WTC11 (cell line): ENCODE measurements around the gene KRTAP5-11. TPM values are rescaled to one million over a fixed set of nuclear protein-coding genes. Genes with fewer than 3 reads are reported as not detected.
"Not testable (repeated sequence)": the region's sequence is repeated elsewhere in the genome, so short reads cannot be mapped to it uniquely, and the experiment has no call there.

Source experiments
- ATAC-seq: fragments of 200-7000 bp; cut with Tn5 transposase; 2 replicates; pipeline ENCODE4 v1.10.0; 2021; ENCODE audit warnings: mild to moderate bottlenecking, moderate library complexity
- CTCF ChIA-PET: fragments of 300-600 bp; sonication (Branson Sonifier 250); formaldehyde crosslinking; loops from one replicate; lab custom pipeline; 2021; ENCODE audit warnings: antibody characterized with exemption; lab: Charles Lee
- POLR2A ChIA-PET: fragments of 350-600 bp; sonication (Branson Sonifier 250); formaldehyde crosslinking; loops from one replicate; lab custom pipeline; 2021; ENCODE audit warnings: antibody characterized with exemption; lab: Charles Lee
- DNase-seq: peaks from one replicate; pipeline ENCODE4 v3.0.0; 2021; ENCODE audit warnings: low spot score
- H3K27ac Mint-ChIP-seq: 2 replicates; pipeline ENCODE4 v1.8.0; 2021; ENCODE audit warnings: mixed read lengths
- H3K27me3 Mint-ChIP-seq: 2 replicates; pipeline ENCODE4 v1.8.0; 2021; ENCODE audit warnings: low read depth, mild to moderate bottlenecking, moderate library complexity, mixed read lengths
- H3K36me3 Mint-ChIP-seq: 2 replicates; pipeline ENCODE4 v1.8.0; 2021; ENCODE audit warnings: mixed read lengths
- H3K4me1 Mint-ChIP-seq: 2 replicates; pipeline ENCODE4 v1.8.0; 2022; ENCODE audit warnings: mixed read lengths
- H3K4me3 Mint-ChIP-seq: 2 replicates; pipeline ENCODE4 v1.8.0; 2021; ENCODE audit warnings: mild to moderate bottlenecking, moderate library complexity, mixed read lengths
- H3K9me3 Mint-ChIP-seq: 2 replicates; pipeline ENCODE4 v1.8.0; 2021; ENCODE audit warnings: mixed read lengths
- AR ChIP-seq: fragments of 250-450 bp; sonication (Bioruptor Pico); IDR thresholded peaks from 2 replicates; pipeline ENCODE4 v1.9.0; 2021; ENCODE audit warnings: mild to moderate bottlenecking
- CTCF ChIP-seq: fragments of 200-600 bp; IDR thresholded peaks from 2 replicates; pipeline ENCODE4 v1.8.0; 2022; ENCODE audit warnings: antibody characterized with exemption
- E2F5 ChIP-seq: sonication (generic); formaldehyde crosslinking; IDR thresholded peaks from 2 replicates; pipeline ENCODE4 v1.8.1; 2022; ENCODE audit warnings: mild to moderate bottlenecking, moderate library complexity, missing genetic modification reagents
- ETV6 ChIP-seq: sonication (generic); formaldehyde crosslinking; IDR thresholded peaks from 2 replicates; pipeline ENCODE4 v1.8.1; 2022; ENCODE audit warnings: mild to moderate bottlenecking, missing genetic modification reagents
- FOXP1 ChIP-seq: sonication (generic); formaldehyde crosslinking; IDR thresholded peaks from 2 replicates; pipeline ENCODE4 v1.8.0; 2022; ENCODE audit warnings: missing genetic modification reagents, mild to moderate bottlenecking, moderate library complexity, borderline replicate concordance
- GABPB1 ChIP-seq: sonication (generic); formaldehyde crosslinking; IDR thresholded peaks from 2 replicates; pipeline ENCODE4 v1.8.1; 2023; ENCODE audit warnings: mild to moderate bottlenecking, missing genetic modification reagents
- MAX ChIP-seq: sonication (generic); formaldehyde crosslinking; IDR thresholded peaks from 2 replicates; pipeline ENCODE4 v1.8.0; 2022; ENCODE audit warnings: mild to moderate bottlenecking, missing genetic modification reagents
- MXD4 ChIP-seq: fragments of 250-450 bp; sonication (Bioruptor Pico); IDR thresholded peaks from 2 replicates; pipeline ENCODE4 v1.8.0; 2021; ENCODE audit warnings: mild to moderate bottlenecking, moderate library complexity, borderline replicate concordance
- PRDM15 ChIP-seq: sonication (generic); formaldehyde crosslinking; IDR thresholded peaks from 2 replicates; pipeline ENCODE4 v1.8.0; 2022; ENCODE audit warnings: missing genetic modification reagents
- TEAD1 ChIP-seq: sonication (generic); formaldehyde crosslinking; IDR thresholded peaks from 2 replicates; pipeline ENCODE4 v1.8.0; 2022; ENCODE audit warnings: mild to moderate bottlenecking, missing genetic modification reagents
- USF1 ChIP-seq: sonication (generic); formaldehyde crosslinking; IDR thresholded peaks from 2 replicates; pipeline ENCODE4 v1.8.0; 2022; ENCODE audit warnings: mild to moderate bottlenecking, missing genetic modification reagents
- ZBTB21 ChIP-seq: sonication (generic); formaldehyde crosslinking; IDR thresholded peaks from 2 replicates; pipeline ENCODE4 v1.8.1; 2023; ENCODE audit warnings: mild to moderate bottlenecking, missing genetic modification reagents, borderline replicate concordance
- ZNF138 ChIP-seq: sonication (generic); formaldehyde crosslinking; conservative IDR thresholded peaks from 2 replicates; pipeline ENCODE4 v1.8.1; 2022; ENCODE audit warnings: mild to moderate bottlenecking, moderate library complexity, missing genetic modification reagents
- total RNA-seq: library from RNA; stranded (reverse); gene quantifications from 3 replicates; pipeline ENCODE4 v1.2.3, GENCODE V29; 2021

Gene KRTAP5-11
- total RNA-seq, 1 experiment from 2014 or later, result not detected

GRCh38 chr11:71581826-71582225 is 849 bp downstream of the KRTAP5-11 start:
- no peaks in the 10 kb centered on the region for H3K9me3 Mint-ChIP-seq

GRCh38 chr11:71580057-71581003 is 2.3 kb downstream of the KRTAP5-11 start:
- H3K4me1 Mint-ChIP-seq, result peaks cover 32% of the 10 kb centered on the region
- no peaks in the 10 kb centered on the region for H3K9me3 Mint-ChIP-seq
- H3K4me3 Mint-ChIP-seq, result no peak overlapping the region
- ATAC-seq (peak; percentile 72), DNase-seq (peak; percentile 63)
- POLR2A ChIA-PET, result no interaction called here
- H3K27ac Mint-ChIP-seq, result no peak overlapping the region
- TF ChIP-seq ETV6 (CRISPR knock-in tag), result 0 out of 2 replicates have a peak, but pooled peaks have one; percentile 51
- no peak for TF ChIP-seq PRDM15
- peak; percentile 57 for TF ChIP-seq CTCF
- peak; percentile 89 for TF ChIP-seq MAX
- no peaks in the 10 kb centered on the region for H3K36me3 Mint-ChIP-seq
- peaks cover 23% of the 10 kb centered on the region for H3K27me3 Mint-ChIP-seq
- CTCF ChIA-PET, result interaction anchor here (0.6 to 3.8 kb wide), 25 partner anchors 8 to 493 kb away, joined by 3 to 41 read pairs (median 4); partner anchors contain the start of genes DHCR7, KRTAP5-10, KRTAP5-7 and KRTAP5-9

More at GRCh38 chr11:71581826-71582225, 849 bp downstream of the KRTAP5-11 start:
- no peak for DNase-seq
- no peaks in the 10 kb centered on the region for H3K36me3 Mint-ChIP-seq
- no peak for TF ChIP-seq USF1 (CRISPR knock-in tag)
- no peak for TF ChIP-seq FOXP1 (CRISPR knock-in tag)
- TF ChIP-seq GABPB1 (CRISPR knock-in tag), result no peak
- H3K27ac Mint-ChIP-seq, result no peak overlapping the region
- peaks cover 23% of the 10 kb centered on the region for H3K27me3 Mint-ChIP-seq
- no peak overlapping the region for H3K4me3 Mint-ChIP-seq
- POLR2A ChIA-PET, result no interaction called here
- ATAC-seq, result no peak
- CTCF ChIA-PET, result interaction anchor here (0.6 to 3.8 kb wide), 4 partner anchors 14 to 507 kb away, joined by 4 to 41 read pairs (median 14); partner anchors contain the start of genes KRTAP5-10 and NADSYN1
- peaks cover 32% of the 10 kb centered on the region for H3K4me1 Mint-ChIP-seq

GRCh38 chr11:71579513-71579912 is 3.2 kb downstream of the KRTAP5-11 start:
- ATAC-seq, H3K36me3 Mint-ChIP-seq, DNase-seq, H3K27ac Mint-ChIP-seq, H3K9me3 Mint-ChIP-seq, H3K4me3 Mint-ChIP-seq, POLR2A ChIA-PET: not testable (repeated sequence)
- peaks cover 23% of the 10 kb centered on the region for H3K27me3 Mint-ChIP-seq
- peaks cover 32% of the 10 kb centered on the region for H3K4me1 Mint-ChIP-seq
- CTCF ChIA-PET, result interaction anchor here (0.6 to 3.8 kb wide), 24 partner anchors 8 to 493 kb away, joined by 3 to 41 read pairs (median 4); partner anchors contain the start of genes DHCR7, KRTAP5-10, KRTAP5-7 and KRTAP5-9

GRCh38 chr11:71577469-71578004 is 5.1 kb downstream of the KRTAP5-11 start:
- H3K9me3 Mint-ChIP-seq, result no peaks in the 10 kb centered on the region
- ChIA-PET CTCF (no interaction called here), POLR2A (no interaction called here)
- DNase-seq (no peak), ATAC-seq (no peak)
- H3K27me3 Mint-ChIP-seq, result peaks cover 23% of the 10 kb centered on the region
- no peaks in the 10 kb centered on the region for H3K36me3 Mint-ChIP-seq
- no peak overlapping the region for H3K27ac Mint-ChIP-seq
- peaks cover 30% of the 10 kb centered on the region for H3K4me1 Mint-ChIP-seq
- H3K4me3 Mint-ChIP-seq, result no peak overlapping the region
- no peak for TF ChIP-seq ZBTB21 (CRISPR knock-in tag)
- TF ChIP-seq TEAD1 (CRISPR knock-in tag), result no peak
- TF ChIP-seq AR (CRISPR knock-in tag), result no peak
- TF ChIP-seq E2F5 (CRISPR knock-in tag), result no peak
- no peak for TF ChIP-seq MXD4 (CRISPR knock-in tag)
- TF ChIP-seq GABPB1 (CRISPR knock-in tag), result no peak
- TF ChIP-seq FOXP1 (CRISPR knock-in tag), result no peak
- no peak for TF ChIP-seq ZNF138 (CRISPR knock-in tag)
- no peak for TF ChIP-seq USF1 (CRISPR knock-in tag)
